Mesodermal cell (in vitro differentiated cells): ENCODE data around the gene GPC5.
A peak's percentile ranks its signal among the peaks of the same experiment; 100 is the strongest.

Experiments used
- H3K27ac ChIP-seq: 2 replicates; pipeline ENCODE4 v1.7.0; 2013; ENCODE audit warnings: mild to moderate bottlenecking, low read depth, low read length, moderate library complexity; ENCODE audit not compliant: severe bottlenecking
- H3K36me3 ChIP-seq: 2 replicates; pipeline ENCODE4 v1.7.1; 2013; ENCODE audit warnings: mild to moderate bottlenecking, low read length, moderate library complexity; ENCODE audit not compliant: control insufficient read depth, insufficient read depth
- H3K4me1 ChIP-seq: one replicate; pipeline ENCODE4 v1.7.1; 2013; ENCODE audit warnings: mild to moderate bottlenecking, low read length; ENCODE audit not compliant: insufficient read depth, control insufficient read depth, poor library complexity, severe bottlenecking
- H3K4me3 ChIP-seq: 2 replicates; pipeline ENCODE4 v1.7.0; 2013; ENCODE audit warnings: low read length, control low read depth, mild to moderate bottlenecking; ENCODE audit not compliant: insufficient read depth, poor library complexity, severe bottlenecking; ENCODE audit errors: extremely low read depth
- H3K9me3 ChIP-seq: 2 replicates; pipeline ENCODE4 v1.7.1; 2013; ENCODE audit warnings: mild to moderate bottlenecking, low read length, moderate library complexity; ENCODE audit not compliant: control insufficient read depth
- WGBS, 2 experiments: methylation state at CpG; one replicate each; pipeline ENCODE4 v1.1.5; 2013; ENCODE audit warnings: missing lambda C conversion rate in 2 of 2; ENCODE audit not compliant: insufficient coverage in 2 of 2; 5-methylcytosine and 5-hydroxymethylcytosine counted together

Gene GPC5

GRCh38 chr13:92038905-92039304 lies 640.5 kb downstream of the GPC5 start:
- no peaks in the 10 kb centered on the region for H3K9me3 ChIP-seq
- H3K27ac ChIP-seq: no peak overlapping the region
- WGBS, 2 experiments: 72 to 74% methylated on average over 2 of the region's 2 CpGs
- no peaks in the 10 kb centered on the region for H3K4me1 ChIP-seq
- no peak overlapping the region for H3K4me3 ChIP-seq
- H3K36me3 ChIP-seq: no peaks in the 10 kb centered on the region

- H3K36me3 ChIP-seq: no peaks in the 10 kb centered on the region
- H3K4me3 ChIP-seq: no peak overlapping the region
- WGBS, 2 experiments: 93 to 100% methylated on average over 1 to 2 of the region's 4 CpGs
- no peak overlapping the region for H3K27ac ChIP-seq
- no peaks in the 10 kb centered on the region for H3K9me3 ChIP-seq
- H3K4me1 ChIP-seq: no peaks in the 10 kb centered on the region
Measured at GRCh38 chr13:92042522-92042921, 644.1 kb downstream of the GPC5 start.

- no peaks in the 10 kb centered on the region for H3K4me1 ChIP-seq
- H3K36me3 ChIP-seq: no peaks in the 10 kb centered on the region
- H3K9me3 ChIP-seq: no peaks in the 10 kb centered on the region
- no peak overlapping the region for H3K4me3 ChIP-seq
- 78 to 95% methylated on average over 1 to 2 of the region's 3 CpGs for WGBS, 2 experiments
- H3K27ac ChIP-seq: no peak overlapping the region
Measured at GRCh38 chr13:92044351-92044750, 645.9 kb downstream of the GPC5 start.

GRCh38 chr13:92054389-92054788 lies 656.0 kb downstream of the GPC5 start:
- Histone ChIP-seq H3K9me3 (no peaks in the 10 kb centered on the region), H3K4me3 (no peak overlapping the region), H3K27ac (no peak overlapping the region)

GRCh38 chr13:92074658-92075057 lies 676.2 kb downstream of the GPC5 start:
- H3K36me3 ChIP-seq: no peaks in the 10 kb centered on the region
- no peaks in the 10 kb centered on the region for H3K9me3 ChIP-seq
- no peak overlapping the region for H3K27ac ChIP-seq
- WGBS, 2 experiments: 38% methylated on average over 2 of the region's 4 CpGs; no CpG with 5 or more reads in 1 of the 2 experiments
- H3K4me1 ChIP-seq: no peaks in the 10 kb centered on the region
- H3K4me3 ChIP-seq: no peak overlapping the region

More at GRCh38 chr13:92054389-92054788, 656.0 kb downstream of the GPC5 start:
- Histone ChIP-seq H3K4me1 (no peaks in the 10 kb centered on the region), H3K36me3 (no peaks in the 10 kb centered on the region)

GRCh38 chr13:92097337-92097903 lies 699.0 kb downstream of the GPC5 start:
- WGBS, 2 experiments: 90 to 100% methylated on average over 2 to 4 of the region's 4 CpGs
- Histone ChIP-seq H3K4me3 (no peak overlapping the region), H3K36me3 (no peaks in the 10 kb centered on the region), H3K27ac (no peak overlapping the region), H3K9me3 (no peaks in the 10 kb centered on the region), H3K4me1 (no peaks in the 10 kb centered on the region)

GRCh38 chr13:92101801-92102200 lies 703.4 kb downstream of the GPC5 start:
- Histone ChIP-seq H3K27ac (no peak overlapping the region), H3K9me3 (no peaks in the 10 kb centered on the region), H3K4me3 (no peak overlapping the region), H3K4me1 (peaks cover 10% of the 10 kb centered on the region), H3K36me3 (no peaks in the 10 kb centered on the region)

GRCh38 chr13:92103689-92104153 lies 705.3 kb downstream of the GPC5 start:
- WGBS, 2 experiments: 65 to 69% methylated on average over 3 to 5 of the region's 6 CpGs

GRCh38 chr13:92122186-92122853 lies 723.9 kb downstream of the GPC5 start:
- H3K4me1 ChIP-seq: no peaks in the 10 kb centered on the region
- H3K27ac ChIP-seq: no peak overlapping the region
- H3K9me3 ChIP-seq: no peaks in the 10 kb centered on the region
- no peak overlapping the region for H3K4me3 ChIP-seq
- WGBS, 2 experiments: 80 to 82% methylated on average over 4 to 8 of the region's 9 CpGs
- no peaks in the 10 kb centered on the region for H3K36me3 ChIP-seq

More at GRCh38 chr13:92103689-92104153, 705.3 kb downstream of the GPC5 start:
- no peaks in the 10 kb centered on the region for H3K36me3 ChIP-seq
- H3K4me1 ChIP-seq: peaks cover 10% of the 10 kb centered on the region
- no peak overlapping the region for H3K4me3 ChIP-seq
- H3K27ac ChIP-seq: peak overlapping the region; percentile 51
- no peaks in the 10 kb centered on the region for H3K9me3 ChIP-seq

GRCh38 chr13:92126399-92126798 lies 728.0 kb downstream of the GPC5 start:
- Histone ChIP-seq H3K4me3 (no peak overlapping the region), H3K9me3 (no peaks in the 10 kb centered on the region), H3K36me3 (no peaks in the 10 kb centered on the region), H3K27ac (no peak overlapping the region), H3K4me1 (no peaks in the 10 kb centered on the region)
- WGBS, 2 experiments: 92 to 100% methylated on average over 1 to 2 of the region's 2 CpGs

- Histone ChIP-seq H3K9me3 (no peaks in the 10 kb centered on the region), H3K4me1 (peaks cover 5% of the 10 kb centered on the region), H3K27ac (no peak overlapping the region), H3K36me3 (no peaks in the 10 kb centered on the region), H3K4me3 (no peak overlapping the region)
- WGBS, 2 experiments: 80 to 92% methylated on average over 1 to 6 of the region's 7 CpGs
Measured at GRCh38 chr13:92135509-92135908, 737.1 kb downstream of the GPC5 start.
